Liver (tissue), 9 donors: ENCODE results near the gene SCRN3. TPM values are rescaled to one million over a fixed set of nuclear protein-coding genes. Genes with fewer than 3 reads are reported as not detected.

ENCODE experiments used
- DNase-seq: peaks from one replicate; pipeline ENCODE4 v3.0.0-alpha.2; 2017; ENCODE audit warnings: low spot score
- H3K27ac ChIP-seq, 2 donors: one replicate each; pipeline ENCODE4 v1.7.0; 2013; ENCODE audit warnings: inconsistent platforms in 2 of 2, low read length in 2 of 2, control low read depth in 1 of 2, low read depth in 1 of 2, mild to moderate bottlenecking in 1 of 2
- H3K27me3 ChIP-seq, 4 donors: one replicate each; pipeline versions ENCODE4 v1.6.1 to v1.7.0; 2013; ENCODE audit warnings: low read length in 3 of 4, inconsistent platforms in 1 of 4, mild to moderate bottlenecking in 1 of 4, moderate library complexity in 1 of 4; ENCODE audit not compliant: control insufficient read depth in 4 of 4, insufficient read depth in 4 of 4
- H3K36me3 ChIP-seq, 4 donors: one replicate each; pipeline versions ENCODE4 v1.6.1 to v1.7.0; 2013; ENCODE audit warnings: low read length in 3 of 4, mild to moderate bottlenecking in 3 of 4, low read depth in 1 of 4, moderate library complexity in 1 of 4; ENCODE audit not compliant: control insufficient read depth in 4 of 4, insufficient read depth in 3 of 4
- H3K4me1 ChIP-seq, 4 donors: one replicate each; pipeline versions ENCODE4 v1.6.1 to v1.7.0; 2013; ENCODE audit warnings: low read length in 3 of 4, mild to moderate bottlenecking in 3 of 4, moderate library complexity in 1 of 4; ENCODE audit not compliant: control insufficient read depth in 4 of 4, insufficient read depth in 4 of 4
- H3K4me3 ChIP-seq, 3 donors: one replicate each; pipeline versions ENCODE4 v1.6.1 to v1.7.0; 2013; ENCODE audit warnings: low read length in 3 of 3, control low read depth in 1 of 3, low read depth in 1 of 3, mild to moderate bottlenecking in 1 of 3
- H3K9ac ChIP-seq, 2 donors: one replicate each; pipeline ENCODE4 v1.7.0; 2013; ENCODE audit warnings: low read length in 2 of 2, mild to moderate bottlenecking in 2 of 2, moderate library complexity in 2 of 2, control low read depth in 1 of 2, low read depth in 1 of 2
- H3K9me3 ChIP-seq, 4 donors: one replicate each; pipeline versions ENCODE4 v1.6.1 to v1.7.0; 2013; ENCODE audit warnings: low read length in 3 of 4; ENCODE audit not compliant: control insufficient read depth in 4 of 4
- ATF3 ChIP-seq: IDR thresholded peaks from 2 replicates; pipeline ENCODE4 v1.6.1; 2016; ENCODE audit warnings: antibody characterized with exemption
- CTCF ChIP-seq: fragments of 150-350 bp; IDR thresholded peaks from 2 replicates; pipeline ENCODE4 v1.5.1; 2017; ENCODE audit warnings: improper control_type of control experiment, low read depth, low read length; ENCODE audit not compliant: missing input control
- EGR1 ChIP-seq, 2 donors: IDR thresholded peaks; 2 replicates each; pipeline ENCODE4 v1.6.1; 2016 to 2018; ENCODE audit warnings: antibody characterized with exemption in 2 of 2, low read depth in 2 of 2
- FOXA1 ChIP-seq: IDR thresholded peaks from 2 replicates; pipeline ENCODE4 v1.6.1; 2016; ENCODE audit warnings: antibody characterized with exemption
- FOXA2 ChIP-seq: IDR thresholded peaks from 2 replicates; pipeline ENCODE4 v1.6.1; 2016; ENCODE audit warnings: antibody characterized with exemption
- GABPA ChIP-seq, 2 donors: IDR thresholded peaks in 1 of 2; conservative IDR thresholded peaks in 1 of 2; 2 replicates each; pipeline ENCODE4 v1.6.1; 2016; ENCODE audit warnings: antibody characterized with exemption in 2 of 2, mild to moderate bottlenecking in 1 of 2, moderate library complexity in 1 of 2
- HNF4A ChIP-seq, 2 donors: conservative IDR thresholded peaks; 2 replicates each; pipeline ENCODE4 v1.6.1; 2016; ENCODE audit warnings: antibody characterized with exemption in 2 of 2, mild to moderate bottlenecking in 2 of 2
- HNF4G ChIP-seq: IDR thresholded peaks from 2 replicates; pipeline ENCODE4 v1.6.1; 2016; ENCODE audit warnings: antibody characterized with exemption
- JUND ChIP-seq, 2 donors: IDR thresholded peaks; 2 replicates each; pipeline ENCODE4 v1.6.1; 2016; ENCODE audit warnings: antibody characterized with exemption in 2 of 2
- MAX ChIP-seq: IDR thresholded peaks from 2 replicates; pipeline ENCODE4 v1.6.1; 2016; ENCODE audit warnings: antibody characterized with exemption
- NR2F2 ChIP-seq: IDR thresholded peaks from 2 replicates; pipeline ENCODE4 v1.6.1; 2016; ENCODE audit warnings: antibody characterized with exemption
- RAD21 ChIP-seq, 2 donors: IDR thresholded peaks; 2 replicates each; pipeline ENCODE4 v1.6.1; 2016; ENCODE audit warnings: antibody characterized with exemption in 2 of 2, mild to moderate bottlenecking in 2 of 2
- REST ChIP-seq: IDR thresholded peaks from 2 replicates; pipeline ENCODE4 v1.6.1; 2016; ENCODE audit warnings: antibody characterized with exemption, mild to moderate bottlenecking
- RXRA ChIP-seq, 2 donors: IDR thresholded peaks; 2 replicates each; pipeline ENCODE4 v1.6.1; 2017 to 2018; ENCODE audit warnings: antibody characterized with exemption in 2 of 2, mild to moderate bottlenecking in 1 of 2
- SP1 ChIP-seq: IDR thresholded peaks from 2 replicates; pipeline ENCODE4 v1.6.1; 2018; ENCODE audit warnings: antibody characterized with exemption, mild to moderate bottlenecking
- TAF1 ChIP-seq: conservative IDR thresholded peaks from 2 replicates; pipeline ENCODE4 v1.6.1; 2016; ENCODE audit warnings: antibody characterized with exemption, mild to moderate bottlenecking
- YY1 ChIP-seq: IDR thresholded peaks from 2 replicates; pipeline ENCODE4 v1.6.1; 2016; ENCODE audit warnings: antibody characterized with exemption, mild to moderate bottlenecking
- ZBTB33 ChIP-seq: IDR thresholded peaks from 2 replicates; pipeline ENCODE4 v1.6.1; 2016; ENCODE audit warnings: antibody characterized with exemption
- WGBS: extraction: QIAGEN DNeasy Blood & Tissue Kit; methylation state at CpG from one replicate; pipeline ENCODE4 v1.1.7; 2013; 5-methylcytosine and 5-hydroxymethylcytosine counted together
- polyA plus RNA-seq, 2 donors: library from polyadenylated mRNA; stranded (reverse) in 1 of 2; unstranded in 1 of 2; fragments of 200-250 nt in 1 of 2; fragments of >200 nt in 1 of 2; fragmentation: Nextera tagmentation in 1 of 2; extraction: Ambion mirVana in 1 of 2; gene quantifications; one replicate each; pipeline versions ENCODE4 v1.2.1 to v1.2.3, GENCODE V29; 2013 to 2015
- total RNA-seq, 2 donors: library from RNA; depleted of rRNA; stranded (reverse); fragments of >200 nt; gene quantifications; one replicate each; pipeline ENCODE4 v1.2.3, GENCODE V29; 2014
- donor health status: healthy.
- donor health status: healthy.
- donor health status: healthy.
- donor health status: healthy.
- donor health status: healthy.

The SCRN3 gene
- 10 to 100 TPM; 13.2 to 23.1 TPM for total RNA-seq
- polyA plus RNA-seq, result 10 to 100 TPM in 1 of 2 donors, 1 to 10 TPM in 1; 10.0 to 13.2 TPM

GRCh38 chr2:174395284-174395968 lies at the start of gene SCRN3:
SCRN3 (plus strand) TSS chr2:174395730; CDS start chr2:174398284, 2,554 bp downstream.
- peak; percentile 83 for DNase-seq
- Histone ChIP-seq H3K9ac (peak within 1 kb of the TSS; percentile 71 to 94), H3K27me3 (no peaks in the 10 kb centered on the region), H3K4me3 (peak within 1 kb of the TSS; percentile 69 to 90 (median 83)), H3K9me3 (no peaks in the 10 kb centered on the region), H3K27ac (peak within 1 kb of the TSS; percentile 85 to 87), H3K4me1 (peaks cover 0 to 27% (median 24%) of the 10 kb centered on the region in 4 donors), H3K36me3 (peaks cover 0 to 3% (median under 1%) of the 10 kb centered on the region in 4 donors)
- under 1% methylated on average over 35 of the region's 35 CpGs for WGBS
- TF ChIP-seq JUND (IDR thresholded peaks at IDR 0.05) (peak in 1 of 2 donors; percentile 12), RAD21 (IDR thresholded peaks at IDR 0.05) (peak in 1 of 2 donors; percentile 14), ZBTB33 (no peak), YY1 (peak; percentile 79), HNF4A (conservative IDR thresholded peaks at IDR 0.05) (no peak), HNF4G (peak; percentile 7), MAX (peak; percentile 65), FOXA1 (no peak), REST (peak; percentile 60), NR2F2 (peak; percentile 97), ATF3 (no peak), EGR1 (IDR thresholded peaks at IDR 0.05; ENCODE audit: low read depth in 2 of 2) (peak; percentile 68 to 70), SP1 (peak; percentile 17), FOXA2 (peak; percentile 15), RXRA (IDR thresholded peaks at IDR 0.05) (peak; percentile 32 to 33), CTCF (no peak), GABPA (IDR thresholded peaks at IDR 0.05 in 1 of 2, conservative IDR thresholded peaks at IDR 0.05 in 1 of 2) (peak; percentile 95 to 98), TAF1 (peak; percentile 40)
